Limb (tissue), 2 donors: ENCODE data around the gene SH3RF2.
"Not testable (repeated sequence)": the region's sequence is repeated elsewhere in the genome, so short reads cannot be mapped to it uniquely, and the experiment has no call there.

Experiments
- DNase-seq, 2 donors: peaks; one replicate each; pipeline ENCODE4 v3.0.0-alpha.2; 2016; ENCODE audit errors: extremely low spot score in 2 of 2

The SH3RF2 gene

DNA sequence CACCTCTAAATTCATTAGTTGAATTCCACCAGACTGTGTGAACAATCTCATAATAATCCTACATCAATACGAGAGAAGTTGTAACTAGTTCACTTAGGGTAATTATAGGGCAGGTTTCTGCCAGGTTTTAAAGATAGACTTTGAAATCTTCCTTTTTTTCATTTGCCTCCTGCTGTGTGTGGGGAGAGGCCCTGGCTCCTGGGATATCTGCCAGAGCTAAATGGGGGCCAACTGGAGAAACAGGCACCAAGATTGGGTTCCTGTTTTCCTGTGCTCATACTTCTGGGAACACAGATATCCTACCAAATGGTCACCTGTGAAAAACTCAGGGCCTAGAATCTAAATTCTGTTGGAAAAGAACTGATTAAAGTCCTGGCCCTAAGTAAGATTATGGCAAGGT lies 42.3 kb downstream of the SH3RF2 start:
- no peak for DNase-seq

- no peak for DNase-seq
Measured at GRCh38 chr5:145979270-145980223, 43.2 kb downstream of the SH3RF2 start.

DNA sequence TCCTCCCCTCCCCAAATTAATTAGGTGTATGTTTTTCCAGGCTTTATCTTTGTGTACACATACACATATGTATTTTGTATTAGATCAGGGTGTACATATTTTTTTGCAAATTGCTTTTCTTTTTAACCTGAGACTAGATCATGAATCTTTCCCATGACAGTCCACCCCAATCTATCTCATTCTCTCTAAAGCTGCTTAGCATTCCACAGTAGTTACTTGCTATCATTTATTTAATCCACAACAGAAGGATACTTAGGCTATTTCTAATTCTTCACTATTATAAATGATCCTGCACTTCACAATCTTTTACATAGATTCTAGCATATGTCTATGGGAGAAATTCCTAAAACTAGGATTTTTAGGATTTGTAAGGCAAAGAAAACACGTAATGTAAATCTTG lies 43.9 kb downstream of the SH3RF2 start:
- no peak for DNase-seq

GRCh38 chr5:145980718-145981117 lies 44.3 kb downstream of the SH3RF2 start:
- no peak for DNase-seq

- DNase-seq, result no peak
Measured at GRCh38 chr5:145981589-145982571, 45.5 kb downstream of the SH3RF2 start.

- no peak for DNase-seq
Measured at GRCh38 chr5:145982572-145983318, 46.4 kb downstream of the SH3RF2 start.

- DNase-seq, result peak in 1 of 2 donors; percentile 17
Measured at GRCh38 chr5:145983446-145983845, 47.1 kb downstream of the SH3RF2 start.

DNA sequence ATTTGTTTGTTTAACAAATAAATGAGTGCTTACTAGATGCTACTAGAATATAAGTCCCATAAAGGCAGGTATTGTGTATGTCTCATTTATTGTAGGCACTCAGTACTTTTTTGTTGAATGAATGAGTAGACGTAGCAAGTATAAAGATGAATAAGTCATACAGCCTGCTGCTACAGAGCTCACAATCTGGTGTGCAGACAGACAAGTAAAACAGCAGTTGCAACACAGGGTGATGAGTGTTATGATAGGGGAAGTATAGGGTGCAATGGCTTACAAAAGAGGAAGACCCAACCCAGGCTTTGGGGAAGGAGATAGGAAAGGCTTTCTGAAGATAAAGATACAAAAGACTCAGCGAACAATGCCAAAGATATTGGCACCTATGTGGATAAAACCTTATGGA lies 47.7 kb downstream of the SH3RF2 start:
- DNase-seq, result no peak

DNA sequence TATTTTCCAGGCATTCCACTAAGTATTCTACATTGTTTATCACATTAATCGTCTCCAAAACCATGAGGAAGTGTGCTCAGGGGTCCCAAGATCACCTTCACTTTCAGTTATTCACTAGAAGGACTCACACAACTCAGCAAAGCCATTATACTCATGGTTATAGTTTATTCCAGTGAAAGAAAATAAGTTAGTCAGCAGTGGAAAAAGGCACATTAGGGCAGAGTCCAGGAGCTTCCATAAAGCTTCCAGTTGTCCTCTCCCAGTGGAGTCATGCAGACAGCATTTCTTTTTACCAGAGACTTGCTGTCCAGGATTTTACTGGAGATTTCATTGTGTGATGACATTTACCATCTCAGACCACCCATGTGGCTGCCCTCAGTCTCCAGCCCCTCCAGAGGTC lies 51.5 kb downstream of the SH3RF2 start:
- DNase-seq, result no peak

DNA sequence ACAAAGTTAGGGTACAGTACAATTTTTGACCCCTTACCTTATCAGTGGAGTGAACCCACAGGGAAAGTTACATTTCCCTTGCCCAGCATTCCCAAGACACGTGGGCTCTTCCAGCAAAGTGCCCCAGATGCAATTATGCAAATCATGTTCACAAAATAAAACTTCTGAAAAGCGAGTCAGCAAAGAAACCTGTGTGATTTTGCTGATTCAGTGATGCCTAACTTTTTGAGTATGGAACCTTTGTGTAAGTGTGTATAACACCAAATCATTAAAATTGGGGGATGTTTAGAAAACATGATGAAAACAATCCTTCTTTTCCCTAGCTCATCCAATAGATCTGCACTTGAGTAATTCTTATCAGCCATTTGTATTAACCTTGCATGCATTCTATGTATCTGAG lies 52.6 kb downstream of the SH3RF2 start:
- no peak for DNase-seq

DNA sequence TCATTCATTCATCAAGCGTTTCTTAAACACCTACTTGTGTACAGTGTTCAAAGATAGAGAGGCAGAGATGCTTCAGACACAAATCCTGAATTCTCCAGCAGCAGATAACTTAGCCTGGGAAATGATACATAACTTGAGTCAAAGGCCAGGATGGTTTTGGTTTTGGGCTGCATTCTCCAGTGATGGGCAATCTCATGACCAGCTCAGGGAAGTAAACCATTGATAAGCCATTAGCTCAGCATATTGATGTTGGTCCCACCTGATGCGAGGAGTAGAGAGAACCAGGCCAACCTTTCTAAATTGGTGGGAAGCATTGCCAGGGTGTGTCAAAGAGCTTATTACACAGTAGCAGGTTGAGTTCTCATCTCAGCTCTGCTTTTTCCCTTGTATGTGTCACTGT lies 53.0 kb downstream of the SH3RF2 start:
- no peak for DNase-seq

GRCh38 chr5:145990170-145990569 lies 53.8 kb downstream of the SH3RF2 start:
- no peak for DNase-seq

GRCh38 chr5:145991044-145991575 lies 54.7 kb downstream of the SH3RF2 start:
- DNase-seq, result no peak

DNA sequence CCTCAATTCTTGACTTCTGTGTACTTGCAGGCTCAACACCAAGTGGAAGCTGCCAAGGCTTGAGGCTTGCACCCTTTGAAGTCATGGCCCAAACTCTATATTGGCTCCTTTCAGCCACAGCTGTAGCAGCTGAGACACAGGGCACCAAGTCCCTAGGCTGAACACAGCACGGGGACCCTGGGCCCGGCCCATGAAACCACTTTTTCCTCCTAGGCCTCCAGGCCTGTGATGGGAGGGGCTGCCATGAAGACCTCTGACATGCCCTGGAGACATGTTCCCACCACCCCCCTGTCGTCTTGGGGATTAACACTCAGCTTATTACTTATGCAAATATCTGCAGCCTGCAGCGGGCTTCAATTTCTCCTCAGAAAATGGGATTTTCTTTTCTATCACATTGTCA lies 57.2 kb downstream of the SH3RF2 start:
- DNase-seq, result not testable (repeated sequence)

- DNase-seq, result no peak
Measured at GRCh38 chr5:145996135-145996534, 59.8 kb downstream of the SH3RF2 start.

DNA sequence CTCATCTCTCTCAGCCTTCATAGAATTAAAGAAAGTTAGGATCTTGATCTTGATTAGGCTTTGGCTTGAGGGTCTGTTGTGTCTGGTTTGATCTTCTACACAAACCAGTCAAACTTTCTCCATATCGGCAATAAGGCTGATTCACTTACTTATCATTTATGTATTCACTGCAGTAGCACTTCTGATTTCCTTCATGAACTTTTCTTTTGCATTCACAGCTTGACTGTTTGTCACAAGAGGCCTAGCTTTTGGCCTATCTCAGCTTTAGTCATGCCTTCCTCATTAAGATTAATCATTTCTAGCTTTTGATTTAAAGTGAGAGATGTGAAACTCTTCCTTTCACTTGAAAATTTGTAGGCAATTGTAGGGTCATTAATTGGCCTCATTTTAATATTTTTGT lies 62.8 kb downstream of the SH3RF2 start:
- no peak for DNase-seq

- no peak for DNase-seq
Measured at GRCh38 chr5:146000072-146000471, 63.7 kb downstream of the SH3RF2 start.

DNA sequence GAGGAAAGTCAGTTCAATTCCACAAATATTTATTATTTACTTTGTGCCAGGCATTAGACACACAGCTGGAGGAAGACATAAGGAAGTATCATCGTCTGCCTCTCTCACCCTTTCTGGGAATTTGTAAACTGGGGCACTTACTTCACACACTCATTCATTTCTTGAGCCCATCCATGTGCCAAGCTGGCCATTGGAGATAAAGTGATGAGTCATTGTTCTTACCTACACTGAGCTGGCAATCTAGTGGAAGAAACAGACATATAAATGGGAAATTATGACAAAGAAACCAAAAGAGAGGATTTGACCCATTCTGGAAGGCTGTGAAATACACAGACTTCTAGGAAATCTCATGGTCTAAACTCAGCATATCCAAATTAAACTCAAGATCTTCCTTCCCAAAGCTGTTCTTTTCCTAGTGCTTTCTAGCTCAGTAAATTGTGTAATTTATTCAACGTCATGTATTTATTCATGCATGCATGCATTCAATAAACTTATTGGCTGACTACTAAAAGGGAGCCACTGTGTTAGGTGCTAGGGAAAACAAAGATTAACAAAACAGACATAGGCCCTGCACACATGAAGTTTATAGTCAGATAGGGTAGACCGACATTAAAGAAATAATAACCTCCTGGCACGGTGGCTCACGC lies 65.3 kb downstream of the SH3RF2 start:
- no peak for DNase-seq

DNA sequence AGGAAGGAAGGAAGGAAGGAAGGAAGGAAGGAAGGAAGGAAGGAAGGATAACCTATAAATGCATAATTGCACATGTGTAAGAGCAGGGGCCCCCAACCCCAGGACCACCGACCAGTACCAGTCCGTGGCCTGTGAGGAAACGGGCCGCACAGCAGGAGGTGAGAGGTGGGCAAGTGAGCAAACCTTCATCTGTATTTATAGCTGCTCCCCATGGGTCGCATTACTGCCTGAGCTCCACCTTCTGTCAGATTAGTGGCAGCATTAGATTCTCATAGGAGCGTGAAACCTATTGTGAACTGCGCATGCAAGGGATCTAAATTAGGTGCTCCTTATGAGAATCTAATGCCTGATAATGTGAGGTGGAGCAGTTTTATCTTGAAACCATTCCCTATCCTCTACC lies 66.1 kb downstream of the SH3RF2 start:
- no peak for DNase-seq

DNA sequence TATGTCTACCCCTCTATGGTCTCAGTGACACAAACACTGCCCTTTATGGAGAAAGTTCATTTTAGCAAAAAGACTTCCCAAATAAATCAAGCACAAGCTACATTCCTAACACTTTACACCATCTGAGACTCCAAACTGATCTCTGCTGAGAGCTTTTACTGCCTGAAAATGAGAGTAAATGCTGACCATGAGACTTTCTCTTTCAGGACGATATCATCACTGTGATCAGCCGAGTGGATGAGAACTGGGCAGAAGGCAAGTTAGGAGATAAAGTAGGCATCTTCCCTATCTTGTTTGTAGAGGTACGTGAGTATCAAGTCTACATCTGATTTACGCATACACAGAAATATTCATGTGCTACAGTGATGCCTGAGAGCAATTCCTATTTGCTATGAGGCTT lies 67.5 kb downstream of the SH3RF2 start:
- DNase-seq, result no peak

GRCh38 chr5:146005264-146005663 lies 68.9 kb downstream of the SH3RF2 start:
- no peak for DNase-seq
